Neural crest cell (in vitro differentiated cells): ENCODE measurements around the gene GRK7. TPM values are rescaled to one million over a fixed set of nuclear protein-coding genes. Genes with fewer than 3 reads are reported as not detected.
"Not testable (repeated sequence)": the region's sequence is repeated elsewhere in the genome, so short reads cannot be mapped to it uniquely, and the experiment has no call there.

Experiments used
- DNase-seq: peaks from one replicate; pipeline ENCODE4 v3.0.0; 2021; ENCODE audit warnings: low read depth, mixed read lengths, low spot score
- H3K27ac Mint-ChIP-seq: one replicate; pipeline ENCODE4 v1.8.0; 2021; ENCODE audit warnings: mild to moderate bottlenecking, mixed read lengths; ENCODE audit not compliant: unreplicated experiment
- H3K27me3 Mint-ChIP-seq: 2 replicates; pipeline ENCODE4 v1.8.0; 2021; ENCODE audit warnings: low read depth, mild to moderate bottlenecking, mixed read lengths
- H3K36me3 Mint-ChIP-seq: 2 replicates; pipeline ENCODE4 v1.8.0; 2021; ENCODE audit warnings: low read depth, mild to moderate bottlenecking, mixed read lengths
- H3K4me1 Mint-ChIP-seq: 2 replicates; pipeline ENCODE4 v1.8.0; 2021; ENCODE audit warnings: mixed read lengths
- H3K4me3 Mint-ChIP-seq: one replicate; pipeline ENCODE4 v1.8.0; 2021; ENCODE audit warnings: mild to moderate bottlenecking, mixed read lengths
- H3K9me3 Mint-ChIP-seq: 2 replicates; pipeline ENCODE4 v1.8.0; 2021; ENCODE audit warnings: mixed read lengths
- CTCF ChIP-seq: fragments of 200-600 bp; sonication (generic); conservative IDR thresholded peaks from 2 replicates; pipeline ENCODE4 v1.5.0; 2021; ENCODE audit warnings: antibody characterized with exemption, mild to moderate bottlenecking
- total RNA-seq: library from RNA; stranded (reverse); gene quantifications from 2 replicates; pipeline ENCODE4 v1.2.1, GENCODE V29; 2021

Gene GRK7
- total RNA-seq, 1 donor from 2014 or later: not detected

GRCh38 chr3:141788149-141788548, 24.9 kb downstream of the GRK7 start:
- Mint-ChIP-seq H3K4me1 (no peaks in the 10 kb centered on the region), H3K9me3 (no peaks in the 10 kb centered on the region), H3K36me3 (no peaks in the 10 kb centered on the region), H3K27ac (peak overlapping the region; percentile 75), H3K4me3 (no peak overlapping the region), H3K27me3 (no peaks in the 10 kb centered on the region)
- no peak for TF ChIP-seq CTCF
- no peak for DNase-seq

- H3K4me1 Mint-ChIP-seq, H3K4me3 Mint-ChIP-seq, H3K27me3 Mint-ChIP-seq, DNase-seq, H3K9me3 Mint-ChIP-seq, H3K36me3 Mint-ChIP-seq, H3K27ac Mint-ChIP-seq: not testable (repeated sequence)
Observed at GRCh38 chr3:141788750-141789149, 25.5 kb downstream of the GRK7 start.

- no peak for DNase-seq
- no peaks in the 10 kb centered on the region for H3K36me3 Mint-ChIP-seq
- H3K27me3 Mint-ChIP-seq: no peaks in the 10 kb centered on the region
- H3K27ac Mint-ChIP-seq: no peak overlapping the region
- TF ChIP-seq CTCF: no peak
- H3K4me1 Mint-ChIP-seq: no peaks in the 10 kb centered on the region
- H3K9me3 Mint-ChIP-seq: no peaks in the 10 kb centered on the region
- H3K4me3 Mint-ChIP-seq: no peak overlapping the region
Observed at GRCh38 chr3:141789281-141789680, 26.1 kb downstream of the GRK7 start.

GRCh38 chr3:141790171-141790570, 27.0 kb downstream of the GRK7 start:
- no peak for DNase-seq
- no peak overlapping the region for H3K4me3 Mint-ChIP-seq
- H3K27ac Mint-ChIP-seq: no peak overlapping the region
- H3K27me3 Mint-ChIP-seq: no peaks in the 10 kb centered on the region
- no peak for TF ChIP-seq CTCF
- no peaks in the 10 kb centered on the region for H3K9me3 Mint-ChIP-seq
- H3K4me1 Mint-ChIP-seq: peaks cover 7% of the 10 kb centered on the region
- no peaks in the 10 kb centered on the region for H3K36me3 Mint-ChIP-seq

- Mint-ChIP-seq H3K4me3 (no peak overlapping the region), H3K4me1 (peaks cover 30% of the 10 kb centered on the region), H3K36me3 (no peaks in the 10 kb centered on the region), H3K27me3 (no peaks in the 10 kb centered on the region), H3K9me3 (no peaks in the 10 kb centered on the region), H3K27ac (no peak overlapping the region)
- no peak for DNase-seq
- no peak for TF ChIP-seq CTCF
Observed at GRCh38 chr3:141792495-141792894, 29.3 kb downstream of the GRK7 start.

GRCh38 chr3:141793476-141794260, 30.5 kb downstream of the GRK7 start:
- H3K4me1 Mint-ChIP-seq: peaks cover 42% of the 10 kb centered on the region
- H3K36me3 Mint-ChIP-seq: no peaks in the 10 kb centered on the region
- no peak for TF ChIP-seq CTCF
- H3K4me3 Mint-ChIP-seq: no peak overlapping the region
- DNase-seq: no peak
- H3K9me3 Mint-ChIP-seq: no peaks in the 10 kb centered on the region
- H3K27ac Mint-ChIP-seq: no peak overlapping the region
- H3K27me3 Mint-ChIP-seq: no peaks in the 10 kb centered on the region
